CD14-positive monocyte (primary cell): ENCODE measurements around the gene CAPN3. TPM values are rescaled to one million over a fixed set of nuclear protein-coding genes. Genes with fewer than 3 reads are reported as not detected.
A peak's percentile ranks its signal among the peaks of the same experiment; 100 is the strongest.

Experiments
- DNase-seq, 3 donors: peaks; one replicate each; pipeline ENCODE4 v3.0.0-alpha.2; 2011 to 2022
- H2AFZ ChIP-seq: 2 replicates; pipeline ENCODE4 v1.6.0; 2012; ENCODE audit warnings: mild to moderate bottlenecking, low read depth, low read length, inconsistent platforms; ENCODE audit not compliant: insufficient read depth, poor library complexity, severe bottlenecking
- H3K27ac ChIP-seq, 2 donors: 1 replicate in 1 of 2; 2 replicates in 1 of 2; pipeline ENCODE4 v1.5.1; 2012 to 2013; ENCODE audit warnings: low read length in 2 of 2, control low read depth in 1 of 2, inconsistent platforms in 1 of 2, low read depth in 1 of 2, mild to moderate bottlenecking in 1 of 2
- H3K27me3 ChIP-seq, 2 donors: one replicate each; pipeline versions ENCODE4 v1.6.0 to v1.6.1; 2011 to 2013; ENCODE audit warnings: low read length in 2 of 2; ENCODE audit not compliant: control insufficient read depth in 2 of 2, insufficient read depth in 2 of 2
- H3K36me3 ChIP-seq, 2 donors: replicated peaks in 1 of 2; 1 replicate in 1 of 2; 2 replicates in 1 of 2; pipeline versions ENCODE4 v1.5.1 to v1.6.1; 2012 to 2013; ENCODE audit warnings: low read length in 2 of 2, control low read depth in 1 of 2, inconsistent platforms in 1 of 2, mild to moderate bottlenecking in 1 of 2; ENCODE audit not compliant: insufficient read depth in 2 of 2, control insufficient read depth in 1 of 2
- H3K4me1 ChIP-seq, 2 donors: 1 replicate in 1 of 2; 2 replicates in 1 of 2; pipeline versions ENCODE4 v1.5.1 to v1.6.1; 2012 to 2013; ENCODE audit warnings: low read length in 2 of 2, control low read depth in 1 of 2, inconsistent platforms in 1 of 2, mild to moderate bottlenecking in 1 of 2, moderate library complexity in 1 of 2; ENCODE audit not compliant: insufficient read depth in 2 of 2, control insufficient read depth in 1 of 2
- H3K4me2 ChIP-seq: replicated peaks from 2 replicates; pipeline ENCODE3; 2012; ENCODE audit warnings: low read length, moderate library complexity, mild to moderate bottlenecking; ENCODE audit not compliant: poor library complexity, severe bottlenecking; ENCODE audit errors: extremely low read depth
- H3K4me3 ChIP-seq, 3 experiments: fragments of 200-600 bp in 1 of 3; sonication (generic) in 1 of 3; replicated peaks in 1 of 3; 1 replicate in 2 of 3; 2 replicates in 1 of 3; pipeline ENCODE4 v1.5.1; 2011 to 2013; ENCODE audit warnings: low read length in 3 of 3, mild to moderate bottlenecking in 3 of 3, control low read depth in 2 of 3, low read depth in 2 of 3, inconsistent platforms in 1 of 3, moderate library complexity in 1 of 3
- H3K79me2 ChIP-seq: 2 replicates; pipeline ENCODE4 v1.6.0; 2012; ENCODE audit warnings: mild to moderate bottlenecking, control low read depth, inconsistent platforms, low read length, moderate library complexity; ENCODE audit not compliant: insufficient read depth
- H3K9ac ChIP-seq: 2 replicates; pipeline ENCODE4 v1.6.0; 2017; ENCODE audit warnings: low read length, mild to moderate bottlenecking; ENCODE audit not compliant: insufficient read depth, poor library complexity, severe bottlenecking
- H3K9me3 ChIP-seq, 2 donors: replicated peaks in 1 of 2; 1 replicate in 1 of 2; 2 replicates in 1 of 2; pipeline versions ENCODE4 v1.5.1 to v1.6.1; 2012 to 2013; ENCODE audit warnings: low read length in 2 of 2, control low read depth in 1 of 2; ENCODE audit not compliant: control insufficient read depth in 1 of 2, insufficient read depth in 1 of 2
- H4K20me1 ChIP-seq: 2 replicates; pipeline ENCODE4 v1.6.0; 2012; ENCODE audit warnings: mild to moderate bottlenecking, low read length, control low read depth, moderate library complexity; ENCODE audit not compliant: insufficient read depth
- H3K27ac Mint-ChIP-seq, 7 donors: one replicate each; pipeline ENCODE4 v1.8.0; 2020; ENCODE audit warnings: mild to moderate bottlenecking in 7 of 7, mixed read lengths in 7 of 7, moderate library complexity in 6 of 7, inconsistent platforms in 2 of 7
- H3K27me3 Mint-ChIP-seq, 3 donors: one replicate each; pipeline ENCODE4 v1.8.0; 2021 to 2022; ENCODE audit warnings: low read depth in 3 of 3, mild to moderate bottlenecking in 3 of 3, mixed read lengths in 3 of 3, moderate library complexity in 3 of 3, inconsistent platforms in 1 of 3
- H3K36me3 Mint-ChIP-seq, 2 donors: one replicate each; pipeline ENCODE4 v1.8.0; 2020; ENCODE audit warnings: mixed read lengths in 2 of 2, inconsistent platforms in 1 of 2, mild to moderate bottlenecking in 1 of 2
- H3K4me1 Mint-ChIP-seq: one replicate; pipeline ENCODE4 v1.8.0; 2020; ENCODE audit warnings: mild to moderate bottlenecking, mixed read lengths
- H3K4me3 Mint-ChIP-seq, 2 donors: one replicate each; pipeline ENCODE4 v1.8.0; 2020; ENCODE audit warnings: mild to moderate bottlenecking in 2 of 2, mixed read lengths in 2 of 2, moderate library complexity in 1 of 2
- H3K9me3 Mint-ChIP-seq, 7 donors: one replicate each; pipeline ENCODE4 v1.8.0; 2020 to 2022; ENCODE audit warnings: mixed read lengths in 7 of 7, mild to moderate bottlenecking in 6 of 7, moderate library complexity in 6 of 7, inconsistent platforms in 2 of 7
- WGBS: methylation state at CpG from one replicate; pipeline ENCODE4 v1.1.5; 2013; ENCODE audit warnings: missing lambda C conversion rate; ENCODE audit not compliant: insufficient coverage; 5-methylcytosine and 5-hydroxymethylcytosine counted together
- intact Hi-C, 2 donors: fragments of 100-400 bp; cut with micrococcal nuclease; formaldehyde crosslinking; loops; one replicate each; pipeline versions ENCODE4 v1.15.0 to v1.15.1; 2023
- polyA plus RNA-seq, 3 donors: library from polyadenylated mRNA; depleted of rRNA in 1 of 3; unstranded in 2 of 3; stranded (reverse) in 1 of 3; fragments of 300-500 nt in 2 of 3; fragments of >200 nt in 1 of 3; fragmentation: Illumina TruSeq in 2 of 3; gene quantifications; 1 replicate in 2 of 3; 2 replicates in 1 of 3; pipeline ENCODE4 v1.2.3, GENCODE V29; 2012 to 2021
- TF ChIP-seq, protein P1 (sequence below): fragments of 200-600 bp; IDR thresholded peaks from one replicate; pipeline ENCODE4 v1.8.0; 2022; ENCODE audit warnings: antibody characterized with exemption, mild to moderate bottlenecking

The CAPN3 gene
- polyA plus RNA-seq, 3 donors, result 2.9 to 76.5 (median 3.6) TPM

DNA sequence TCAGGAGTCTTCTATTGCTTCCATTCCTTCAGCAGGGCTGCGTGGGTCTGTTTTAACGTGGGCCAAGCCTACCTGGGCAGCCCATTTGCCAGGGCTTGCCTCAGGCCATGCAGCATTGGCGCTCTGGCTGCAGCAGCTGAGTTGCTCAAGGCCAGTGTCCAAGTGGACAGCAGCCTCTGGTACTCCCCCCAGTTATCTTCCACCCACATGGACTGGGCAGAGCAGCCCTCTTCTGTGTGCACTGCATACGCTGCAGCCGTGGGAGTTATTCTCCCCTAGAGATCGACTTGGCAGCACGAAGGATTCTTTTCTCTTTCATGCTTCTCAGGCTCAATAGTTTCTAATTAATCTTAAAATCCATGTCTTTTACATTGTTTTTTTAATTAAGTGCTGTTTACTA is 6.9 kb upstream of the CAPN3 start:
- Histone ChIP-seq H2AFZ (no peak overlapping the region), H3K79me2 (no peaks in the 10 kb centered on the region), H3K4me1 (no peaks in the 10 kb centered on the region), H3K9me3 (no peaks in the 10 kb centered on the region), H3K36me3 (peaks cover 79 to 98% of the 10 kb centered on the region in 2 donors), H3K9ac (no peak overlapping the region), H3K27ac (no peak overlapping the region), H4K20me1 (no peaks in the 10 kb centered on the region), H3K4me2 (no peak overlapping the region), H3K27me3 (no peaks in the 10 kb centered on the region), H3K4me3 (no peak overlapping the region)
- intact Hi-C loops, result no loop called here
- no peaks in the 10 kb centered on the region for H3K9me3 Mint-ChIP-seq
- TF ChIP-seq, protein P1, sequence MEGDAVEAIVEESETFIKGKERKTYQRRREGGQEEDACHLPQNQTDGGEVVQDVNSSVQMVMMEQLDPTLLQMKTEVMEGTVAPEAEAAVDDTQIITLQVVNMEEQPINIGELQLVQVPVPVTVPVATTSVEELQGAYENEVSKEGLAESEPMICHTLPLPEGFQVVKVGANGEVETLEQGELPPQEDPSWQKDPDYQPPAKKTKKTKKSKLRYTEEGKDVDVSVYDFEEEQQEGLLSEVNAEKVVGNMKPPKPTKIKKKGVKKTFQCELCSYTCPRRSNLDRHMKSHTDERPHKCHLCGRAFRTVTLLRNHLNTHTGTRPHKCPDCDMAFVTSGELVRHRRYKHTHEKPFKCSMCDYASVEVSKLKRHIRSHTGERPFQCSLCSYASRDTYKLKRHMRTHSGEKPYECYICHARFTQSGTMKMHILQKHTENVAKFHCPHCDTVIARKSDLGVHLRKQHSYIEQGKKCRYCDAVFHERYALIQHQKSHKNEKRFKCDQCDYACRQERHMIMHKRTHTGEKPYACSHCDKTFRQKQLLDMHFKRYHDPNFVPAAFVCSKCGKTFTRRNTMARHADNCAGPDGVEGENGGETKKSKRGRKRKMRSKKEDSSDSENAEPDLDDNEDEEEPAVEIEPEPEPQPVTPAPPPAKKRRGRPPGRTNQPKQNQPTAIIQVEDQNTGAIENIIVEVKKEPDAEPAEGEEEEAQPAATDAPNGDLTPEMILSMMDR, result no peak
- WGBS, result 100% methylated on average over 5 of the region's 7 CpGs
- no peaks in the 10 kb centered on the region for H3K27me3 Mint-ChIP-seq
- peaks cover 81 to 87% of the 10 kb centered on the region in 2 donors for H3K36me3 Mint-ChIP-seq
- H3K4me3 Mint-ChIP-seq, result no peak overlapping the region
- no peak for DNase-seq
- H3K4me1 Mint-ChIP-seq, result no peaks in the 10 kb centered on the region
- peak overlapping the region in 2 of 7 donors; percentile 63 to 73 for H3K27ac Mint-ChIP-seq

DNA sequence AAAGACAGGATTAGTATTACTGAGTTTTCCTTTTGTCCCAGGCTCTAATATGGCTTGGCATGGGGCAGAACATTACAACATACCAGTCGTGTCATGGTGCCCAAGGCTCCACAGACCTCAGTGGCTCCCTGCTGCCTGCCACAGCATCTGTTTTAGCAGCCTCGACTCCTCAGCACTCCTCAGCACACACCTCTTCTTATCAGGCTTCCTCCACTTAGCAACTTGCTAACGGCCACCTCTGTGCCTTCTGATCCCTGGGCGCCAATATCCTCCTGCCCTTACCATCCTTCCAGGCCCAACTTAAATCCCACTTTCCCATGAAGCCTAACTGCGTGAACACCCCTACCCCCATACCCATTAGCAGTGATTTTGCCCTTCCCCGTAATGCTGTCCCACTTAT is 6.2 kb upstream of the CAPN3 start:
- H3K4me1 ChIP-seq, result no peaks in the 10 kb centered on the region
- Mint-ChIP-seq H3K4me3 (no peak overlapping the region), H3K9me3 (no peaks in the 10 kb centered on the region), H3K27me3 (no peaks in the 10 kb centered on the region), H3K27ac (peak overlapping the region in 2 of 7 donors; percentile 15 to 21), H3K4me1 (no peaks in the 10 kb centered on the region), H3K36me3 (peaks cover 77 to 81% of the 10 kb centered on the region in 2 donors)
- 97% methylated on average over 6 of the region's 6 CpGs for WGBS
- H3K27me3 ChIP-seq, result no peaks in the 10 kb centered on the region
- H3K9ac ChIP-seq, result no peak overlapping the region
- H2AFZ ChIP-seq, result no peak overlapping the region
- H3K36me3 ChIP-seq, result peaks cover 73 to 98% of the 10 kb centered on the region in 2 donors
- no peak overlapping the region for H3K4me3 ChIP-seq
- H3K9me3 ChIP-seq, result no peaks in the 10 kb centered on the region
- H3K4me2 ChIP-seq, result no peak overlapping the region
- no peaks in the 10 kb centered on the region for H3K79me2 ChIP-seq
- TF ChIP-seq, protein P1, result no peak
- no peaks in the 10 kb centered on the region for H4K20me1 ChIP-seq
- DNase-seq, result no peak
- intact Hi-C loops, result no loop called here
- H3K27ac ChIP-seq, result no peak overlapping the region
